HepG2 (cell line): Measurements from ENCODE around the gene PAFAH1B1.

Source experiments
- AFF4 ChIP-seq: sonication (generic); formaldehyde crosslinking; IDR thresholded peaks from 2 replicates; pipeline ENCODE4 v1.4.0; 2020; ENCODE audit warnings: missing genetic modification reagents
- BCL6 ChIP-seq: IDR thresholded peaks from 2 replicates; pipeline ENCODE4 v1.6.1; 2016; ENCODE audit warnings: missing genetic modification reagents, missing compliant biosample characterization
- CBX5 ChIP-seq: sonication (generic); formaldehyde crosslinking; IDR thresholded peaks from 2 replicates; pipeline ENCODE4 v1.4.0; 2020; ENCODE audit warnings: missing genetic modification reagents, borderline replicate concordance
- E2F1 ChIP-seq: sonication (generic); formaldehyde crosslinking; IDR thresholded peaks from 2 replicates; pipeline ENCODE4 v1.5.0; 2020; ENCODE audit warnings: missing genetic modification reagents
- EHMT2 ChIP-seq: fragments of 200-600 bp; sonication (generic); IDR thresholded peaks from 2 replicates; pipeline ENCODE4 v1.7.0; 2017; ENCODE audit warnings: antibody characterized with exemption, low read depth, low read length, borderline replicate concordance
- EP300 ChIP-seq, 3 experiments: sonication (generic) in 1 of 3; formaldehyde crosslinking in 1 of 3; IDR thresholded peaks; 2 replicates each; pipeline versions ENCODE4 v1.5.1 to v1.6.1; 2011 to 2020; ENCODE audit warnings: low read depth in 2 of 3, low read length in 2 of 3, borderline replicate concordance in 1 of 3, improper control_type of control experiment in 1 of 3, mild to moderate bottlenecking in 1 of 3, missing genetic modification reagents in 1 of 3, moderate library complexity in 1 of 3
- IKZF5 ChIP-seq: IDR thresholded peaks from 2 replicates; pipeline ENCODE4 v1.6.1; 2018; ENCODE audit warnings: missing genetic modification reagents, mild to moderate bottlenecking, missing compliant biosample characterization
- PAX8 ChIP-seq: sonication (generic); formaldehyde crosslinking; IDR thresholded peaks from 2 replicates; pipeline ENCODE4 v1.8.0; 2022; ENCODE audit warnings: mild to moderate bottlenecking, missing genetic modification reagents, borderline replicate concordance
- SALL2 ChIP-seq: sonication (generic); formaldehyde crosslinking; IDR thresholded peaks from 2 replicates; pipeline ENCODE4 v1.8.1; 2023; ENCODE audit warnings: mild to moderate bottlenecking, missing genetic modification reagents, inconsistent platforms
- SMAD3 ChIP-seq: sonication (generic); formaldehyde crosslinking; IDR thresholded peaks from 2 replicates; pipeline ENCODE4 v1.4.0; 2020; ENCODE audit warnings: missing genetic modification reagents
- ZNF331 ChIP-seq: sonication (generic); formaldehyde crosslinking; IDR thresholded peaks from 2 replicates; pipeline ENCODE4 v1.4.0; 2020; ENCODE audit warnings: missing genetic modification reagents
- ZNF354B ChIP-seq: sonication (generic); formaldehyde crosslinking; IDR thresholded peaks from 2 replicates; pipeline ENCODE4 v1.8.0; 2022; ENCODE audit warnings: mild to moderate bottlenecking, missing genetic modification reagents
- ZNF543 ChIP-seq: sonication (generic); formaldehyde crosslinking; IDR thresholded peaks from 2 replicates; pipeline ENCODE4 v1.4.0; 2020; ENCODE audit warnings: mild to moderate bottlenecking, missing genetic modification reagents
- ZSCAN21 ChIP-seq: sonication (generic); formaldehyde crosslinking; IDR thresholded peaks from 2 replicates; pipeline ENCODE4 v1.8.0; 2022; ENCODE audit warnings: mild to moderate bottlenecking, missing genetic modification reagents, moderate library complexity, borderline replicate concordance

- TF ChIP-seq ZSCAN21 (CRISPR knock-in tag) (no peak), EHMT2 (no peak), SALL2 (no peak), BCL6 (CRISPR knock-in tag) (no peak), EP300 (IDR thresholded peaks at IDR 0.05; ENCODE audit: low read depth in 2 of 2, low read length in 2 of 2) (no peak), EP300 (CRISPR knock-in tag; IDR thresholded peaks at IDR 0.05; ENCODE audit: borderline replicate concordance) (no peak), IKZF5 (CRISPR knock-in tag) (no peak), E2F1 (no peak), PAX8 (no peak), ZNF543 (CRISPR knock-in tag) (no peak), AFF4 (no peak), ZNF331 (CRISPR knock-in tag) (no peak), CBX5 (no peak), ZNF354B (no peak), SMAD3 (CRISPR knock-in tag) (no peak)
Observed at GRCh38 chr17:2591040-2591640, 2.3 kb upstream of the PAFAH1B1 start.
